Spleen (tissue), 7 donors: ENCODE data around the gene NFATC1.

Experiments used
- CTCF ChIP-seq, 11 experiments: fragments of 200-600 bp in 7 of 11; fragments of 450-650 bp in 4 of 11; sonication (generic) in 4 of 11; IDR thresholded peaks in 8 of 11; conservative IDR thresholded peaks in 3 of 11; 1 replicate in 7 of 11; 2 replicates in 4 of 11; pipeline versions ENCODE4 v1.4.0 to v1.8.0; 2016 to 2021; ENCODE audit warnings: antibody characterized with exemption in 11 of 11, inconsistent platforms in 4 of 11, mild to moderate bottlenecking in 1 of 11
- POLR2A ChIP-seq, 3 donors: fragments of 450-650 bp; IDR thresholded peaks; one replicate each; pipeline ENCODE4 v1.5.1; 2017; ENCODE audit warnings: antibody characterized with exemption in 3 of 3, mild to moderate bottlenecking in 1 of 3
- donor health status: DM: no; HTN: no; CAD: no; lungs with moderate emphysema.
- donor health status: DM: no; HTN: no; CAD: no.
- donor health status: DM: no; HTN: no; CAD: no.

GRCh38 chr18:79416677-79417052 is 20.9 kb downstream of the NFATC1 start:
- TF ChIP-seq POLR2A (IDR thresholded peaks at IDR 0.05) (no peak), CTCF (IDR thresholded peaks at IDR 0.05 in 8 of 11, conservative IDR thresholded peaks at IDR 0.05 in 3 of 11) (no peak)
